ENCODE data around the gene FTO. TPM values are rescaled to one million over a fixed set of nuclear protein-coding genes. Genes with fewer than 3 reads are reported as not detected.

Gene FTO
- polyA plus RNA-seq, 2 of the 4 experiments (the other 2 are of a cell fraction) = 48.7 to 101 TPM

DNA sequence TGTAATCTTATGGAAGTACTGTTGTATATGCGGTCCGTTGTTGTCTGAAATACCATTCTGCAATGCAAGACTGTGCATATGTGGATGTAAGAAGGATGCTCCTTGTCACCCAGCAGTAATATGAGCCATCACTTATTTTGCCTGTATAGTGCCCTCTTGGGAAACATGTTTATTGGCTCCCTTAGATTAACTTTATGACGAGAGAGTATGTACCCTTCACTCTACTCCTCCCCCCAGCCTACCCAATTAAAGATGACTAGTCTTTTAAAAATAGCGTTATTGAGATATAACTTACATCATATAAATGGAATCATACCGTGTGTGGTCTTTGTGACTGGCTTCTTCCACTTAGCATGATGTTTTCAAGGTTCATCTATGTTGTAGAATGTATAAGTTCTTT lies 33.6 kb downstream of the FTO start:
- FAIRE-seq = no peak
- no peak for DNase-seq (ENCODE audit: low read depth in 1 of 2, low spot score in 1 of 2)
- CTCF ChIA-PET = no interaction called here
- WGBS (ENCODE audit: missing lambda C conversion rate) = 88% methylated on average over 5 of the region's 5 CpGs
- Histone ChIP-seq H3K27ac (no peak overlapping the region), H3K4me3 (no peak overlapping the region), H3K4me1 (peaks cover 21% of the 10 kb centered on the region), H3K9me3 (no peaks in the 10 kb centered on the region), H3K4me2 (no peak overlapping the region)
- no peak for ATAC-seq
- no peak for TF ChIP-seq FOSB (CRISPR knock-in tag; IDR thresholded peaks at IDR 0.05)
- no peak for TF ChIP-seq TP53 (CRISPR knock-in tag; IDR thresholded peaks at IDR 0.05)
- no peak for TF ChIP-seq CBX8 (IDR thresholded peaks at IDR 0.05)
- TF ChIP-seq EP300 (IDR thresholded peaks at IDR 0.05) = no peak
- TF ChIP-seq HDAC2 (IDR thresholded peaks at IDR 0.05) = no peak
- no peak for TF ChIP-seq POLR2AphosphoS2 (conservative IDR thresholded peaks at IDR 0.05; ENCODE audit: low read length)
- POLR2A ChIA-PET = no interaction called here

DNA sequence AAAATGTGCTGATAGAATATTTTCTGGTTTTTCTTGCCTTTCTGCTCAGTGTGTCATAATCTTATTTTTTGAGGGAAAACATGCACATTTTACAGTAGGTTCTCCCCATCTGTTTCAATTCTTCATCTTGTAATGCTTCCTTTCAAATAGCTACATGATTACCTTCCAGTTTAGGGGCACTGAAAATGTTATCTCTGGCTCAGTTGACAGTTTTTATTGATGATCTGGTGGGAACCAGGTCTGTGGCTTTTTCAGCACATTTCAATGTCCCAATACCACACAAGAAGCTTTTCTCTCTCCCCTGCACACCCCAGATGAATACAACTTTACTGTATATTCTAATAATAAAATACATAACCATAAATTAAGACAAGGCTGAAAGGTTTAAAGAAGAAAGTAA lies 36.5 kb downstream of the FTO start:
- ATAC-seq (no peak), DNase-seq (ENCODE audit: low read depth in 1 of 2, low spot score in 1 of 2) (no peak), FAIRE-seq (no peak)
- TF ChIP-seq EHMT2 (IDR thresholded peaks at IDR 0.05; ENCODE audit: low read depth) (no peak), RFX5 (IDR thresholded peaks at IDR 0.05) (no peak), NFE2L2 (conservative IDR thresholded peaks at IDR 0.05; ENCODE audit: low read length) (no peak), KDM1A (IDR thresholded peaks at IDR 0.05; ENCODE audit: low read depth) (no peak), CHD4 (IDR thresholded peaks at IDR 0.05; ENCODE audit: borderline replicate concordance) (no peak), RCOR1 (IDR thresholded peaks at IDR 0.05; ENCODE audit: low read depth, low read length) (no peak), HOXB5 (CRISPR knock-in tag; IDR thresholded peaks at IDR 0.05) (no peak), ZFP36 (IDR thresholded peaks at IDR 0.05; ENCODE audit: borderline replicate concordance, partially characterized antibody) (no peak), BHLHE40 (IDR thresholded peaks at IDR 0.05; ENCODE audit: low read depth, low read length) (no peak), ZC3H11A (IDR thresholded peaks at IDR 0.05) (no peak), FOSL2 (IDR thresholded peaks at IDR 0.05) (no peak), FOSL2 (CRISPR knock-in tag; IDR thresholded peaks at IDR 0.05) (no peak), SREBF2 (IDR thresholded peaks at IDR 0.05) (no peak), SMC3 (IDR thresholded peaks at IDR 0.05) (no peak), RNF2 (IDR thresholded peaks at IDR 0.05; ENCODE audit: borderline replicate concordance, low read depth) (no peak), POLR2AphosphoS2 (conservative IDR thresholded peaks at IDR 0.05; ENCODE audit: low read length) (no peak)
- TF ChIP-seq, protein P1, sequence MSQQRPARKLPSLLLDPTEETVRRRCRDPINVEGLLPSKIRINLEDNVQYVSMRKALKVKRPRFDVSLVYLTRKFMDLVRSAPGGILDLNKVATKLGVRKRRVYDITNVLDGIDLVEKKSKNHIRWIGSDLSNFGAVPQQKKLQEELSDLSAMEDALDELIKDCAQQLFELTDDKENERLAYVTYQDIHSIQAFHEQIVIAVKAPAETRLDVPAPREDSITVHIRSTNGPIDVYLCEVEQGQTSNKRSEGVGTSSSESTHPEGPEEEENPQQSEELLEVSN (IDR thresholded peaks at IDR 0.05; ENCODE audit: borderline replicate concordance, low read depth) = no peak
- ChIA-PET POLR2A (no interaction called here), CTCF (no interaction called here)
- peaks cover 21% of the 10 kb centered on the region for H3K4me1 ChIP-seq
- no peak overlapping the region for H3K4me3 ChIP-seq
- no peaks in the 10 kb centered on the region for H3K9me3 ChIP-seq
- H3K4me2 ChIP-seq = no peak overlapping the region
- H3K27ac ChIP-seq = no peak overlapping the region

DNA sequence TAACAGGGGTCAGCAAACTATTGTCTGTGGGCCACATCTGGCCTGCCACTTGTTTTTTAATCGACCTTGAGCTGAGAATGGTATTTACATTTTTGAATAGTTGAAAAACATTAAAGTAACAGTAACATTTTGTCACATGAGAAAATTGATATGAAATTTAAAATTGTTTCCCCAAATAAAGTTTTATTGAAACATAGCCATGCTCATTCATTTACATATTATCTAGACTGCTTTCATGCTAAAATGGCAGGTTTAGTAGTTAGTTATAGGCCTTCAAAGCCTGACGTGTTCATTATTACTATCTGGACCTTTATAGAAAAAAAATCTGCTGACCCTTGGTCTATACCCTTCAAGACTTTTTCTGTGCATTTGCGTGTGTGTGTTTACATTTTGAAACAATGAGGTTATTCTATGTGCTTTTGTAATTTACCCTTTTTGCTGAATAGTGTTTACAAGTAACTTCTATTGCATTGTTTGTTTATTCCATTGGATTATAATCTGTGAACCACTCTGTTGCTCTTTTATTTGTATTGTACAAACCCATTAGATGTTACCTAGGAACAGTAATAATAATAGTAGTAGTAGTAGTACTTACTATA lies 37.1 kb downstream of the FTO start:
- ATAC-seq (no peak), FAIRE-seq (no peak), DNase-seq (ENCODE audit: low read depth in 1 of 2, low spot score in 1 of 2) (no peak)
- H3K4me2 ChIP-seq = no peak overlapping the region
- no peak for TF ChIP-seq ZC3H11A (IDR thresholded peaks at IDR 0.05)
- TF ChIP-seq POLR2AphosphoS2 (conservative IDR thresholded peaks at IDR 0.05; ENCODE audit: low read length) = no peak
- no peak for TF ChIP-seq HOXA7 (CRISPR knock-in tag; IDR thresholded peaks at IDR 0.05)
- no peak for TF ChIP-seq HEYL (CRISPR knock-in tag; IDR thresholded peaks at IDR 0.05)
- no peak for TF ChIP-seq RNF2 (IDR thresholded peaks at IDR 0.05; ENCODE audit: borderline replicate concordance, low read depth)
- TF ChIP-seq, protein P2, sequence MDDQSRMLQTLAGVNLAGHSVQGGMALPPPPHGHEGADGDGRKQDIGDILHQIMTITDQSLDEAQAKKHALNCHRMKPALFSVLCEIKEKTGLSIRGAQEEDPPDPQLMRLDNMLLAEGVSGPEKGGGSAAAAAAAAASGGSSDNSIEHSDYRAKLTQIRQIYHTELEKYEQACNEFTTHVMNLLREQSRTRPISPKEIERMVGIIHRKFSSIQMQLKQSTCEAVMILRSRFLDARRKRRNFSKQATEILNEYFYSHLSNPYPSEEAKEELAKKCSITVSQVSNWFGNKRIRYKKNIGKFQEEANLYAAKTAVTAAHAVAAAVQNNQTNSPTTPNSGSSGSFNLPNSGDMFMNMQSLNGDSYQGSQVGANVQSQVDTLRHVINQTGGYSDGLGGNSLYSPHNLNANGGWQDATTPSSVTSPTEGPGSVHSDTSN (IDR thresholded peaks at IDR 0.05) = no peak
- TF ChIP-seq CHD2 (IDR thresholded peaks at IDR 0.05; ENCODE audit: low read length, partially characterized antibody) = no peak
- TF ChIP-seq NPAS2 (CRISPR knock-in tag; IDR thresholded peaks at IDR 0.05; ENCODE audit: borderline replicate concordance) = no peak
- TF ChIP-seq, protein P1 (IDR thresholded peaks at IDR 0.05; ENCODE audit: borderline replicate concordance, low read depth) = no peak
- TF ChIP-seq RFX5 (IDR thresholded peaks at IDR 0.05) = no peak
- 66% methylated on average over 3 of the region's 3 CpGs for WGBS (ENCODE audit: missing lambda C conversion rate)
- POLR2A ChIA-PET = no interaction called here
- no peaks in the 10 kb centered on the region for H3K9me3 ChIP-seq
- CTCF ChIA-PET = interaction anchor here (1.2 to 4.2 kb wide), 3 partner anchors 16 to 32 kb away, joined by 3 to 23 read pairs (median 13); no protein-coding TSS in a partner anchor
- peaks cover 27% of the 10 kb centered on the region for H3K4me1 ChIP-seq
- no peak overlapping the region for H3K27ac ChIP-seq
- no peak overlapping the region for H3K4me3 ChIP-seq

All from A549 (cell line).